Neural cell (in vitro differentiated cells): ENCODE measurements around the gene DEGS2.

ENCODE experiments used
- MXI1 ChIP-seq: fragments of 450-650 bp; conservative IDR thresholded peaks from 2 replicates; pipeline ENCODE4 v1.6.1; 2014; ENCODE audit warnings: antibody characterized with exemption, mild to moderate bottlenecking; ENCODE audit not compliant: poor library complexity, severe bottlenecking
- TF ChIP-seq, protein P1 (sequence below): fragments of 450-650 bp; IDR thresholded peaks from 2 replicates; pipeline ENCODE4 v1.5.1; 2014; ENCODE audit warnings: antibody characterized with exemption, mild to moderate bottlenecking, moderate library complexity; ENCODE audit not compliant: poor library complexity, severe bottlenecking

DNA sequence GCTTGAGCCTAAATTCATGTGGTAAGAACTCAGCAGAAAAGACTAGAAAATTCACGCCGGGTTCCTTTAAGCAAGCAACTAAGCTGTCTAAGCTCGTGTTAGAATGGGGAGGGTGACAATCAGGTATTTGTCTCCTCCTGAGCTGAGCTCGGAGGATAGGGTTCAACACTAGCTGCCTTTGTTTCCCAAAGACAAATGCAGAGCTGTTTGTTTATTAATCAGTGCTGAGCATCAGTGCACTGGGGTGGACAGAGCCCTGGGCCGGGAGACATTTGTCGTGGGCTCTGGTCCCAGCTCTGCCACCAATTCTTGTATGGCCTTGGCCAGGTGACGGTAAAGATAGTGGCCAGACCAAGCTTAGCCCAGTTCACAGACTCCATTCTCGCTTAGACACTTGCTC lies 43.7 kb downstream of the DEGS2 start:
- TF ChIP-seq, protein P1, sequence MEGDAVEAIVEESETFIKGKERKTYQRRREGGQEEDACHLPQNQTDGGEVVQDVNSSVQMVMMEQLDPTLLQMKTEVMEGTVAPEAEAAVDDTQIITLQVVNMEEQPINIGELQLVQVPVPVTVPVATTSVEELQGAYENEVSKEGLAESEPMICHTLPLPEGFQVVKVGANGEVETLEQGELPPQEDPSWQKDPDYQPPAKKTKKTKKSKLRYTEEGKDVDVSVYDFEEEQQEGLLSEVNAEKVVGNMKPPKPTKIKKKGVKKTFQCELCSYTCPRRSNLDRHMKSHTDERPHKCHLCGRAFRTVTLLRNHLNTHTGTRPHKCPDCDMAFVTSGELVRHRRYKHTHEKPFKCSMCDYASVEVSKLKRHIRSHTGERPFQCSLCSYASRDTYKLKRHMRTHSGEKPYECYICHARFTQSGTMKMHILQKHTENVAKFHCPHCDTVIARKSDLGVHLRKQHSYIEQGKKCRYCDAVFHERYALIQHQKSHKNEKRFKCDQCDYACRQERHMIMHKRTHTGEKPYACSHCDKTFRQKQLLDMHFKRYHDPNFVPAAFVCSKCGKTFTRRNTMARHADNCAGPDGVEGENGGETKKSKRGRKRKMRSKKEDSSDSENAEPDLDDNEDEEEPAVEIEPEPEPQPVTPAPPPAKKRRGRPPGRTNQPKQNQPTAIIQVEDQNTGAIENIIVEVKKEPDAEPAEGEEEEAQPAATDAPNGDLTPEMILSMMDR: no peak
- no peak for TF ChIP-seq MXI1
